Cerebellar nuclear complex (tissue), 1 donor: ENCODE results near the gene KDM4F.

Experiments used
- DNase-seq, 2 experiments: peaks; one replicate each; lab custom pipeline; 2025; lab: John Stamatoyannopoulos, UW

Gene KDM4F

GRCh38 chr11:95091663-95092180 is 42.5 kb downstream of the KDM4F start:
- DNase-seq = no peak

- no peak for DNase-seq
These were observed 43.5 kb downstream of the KDM4F start for GRCh38 chr11:95092549-95093324.

GRCh38 chr11:95093548-95093947 is 44.3 kb downstream of the KDM4F start:
- DNase-seq = no peak

- DNase-seq = no peak
These were observed 46.8 kb downstream of the KDM4F start for GRCh38 chr11:95095858-95096587.

GRCh38 chr11:95097209-95097608 is 48.0 kb downstream of the KDM4F start:
- DNase-seq = no peak

GRCh38 chr11:95098826-95099225 is 49.6 kb downstream of the KDM4F start:
- DNase-seq = no peak

GRCh38 chr11:95100191-95100648 is 51.0 kb downstream of the KDM4F start:
- no peak for DNase-seq
